Glutamatergic neuron (in vitro differentiated cells): ENCODE data around the gene GRIK4. TPM values are rescaled to one million over a fixed set of nuclear protein-coding genes. Genes with fewer than 3 reads are reported as not detected.
"Not testable (repeated sequence)": the region's sequence is repeated elsewhere in the genome, so short reads cannot be mapped to it uniquely, and the experiment has no call there.

Source experiments
- DNase-seq: peaks from one replicate; pipeline ENCODE4 v3.0.0; 2022
- H3K27ac Mint-ChIP-seq: one replicate; pipeline ENCODE4 v1.8.0; 2020; ENCODE audit warnings: mild to moderate bottlenecking, mixed read lengths, inconsistent platforms; ENCODE audit not compliant: unreplicated experiment
- H3K27me3 Mint-ChIP-seq: one replicate; pipeline ENCODE4 v1.8.0; 2020; ENCODE audit warnings: mild to moderate bottlenecking, moderate library complexity, mixed read lengths, inconsistent platforms; ENCODE audit not compliant: unreplicated experiment
- H3K36me3 Mint-ChIP-seq: one replicate; pipeline ENCODE4 v1.8.0; 2020; ENCODE audit warnings: mild to moderate bottlenecking, mixed read lengths, inconsistent platforms; ENCODE audit not compliant: unreplicated experiment
- H3K4me1 Mint-ChIP-seq: one replicate; pipeline ENCODE4 v1.8.0; 2020; ENCODE audit warnings: mild to moderate bottlenecking, low read depth, mixed read lengths, inconsistent platforms; ENCODE audit not compliant: unreplicated experiment
- H3K4me3 Mint-ChIP-seq: one replicate; pipeline ENCODE4 v1.8.0; 2020; ENCODE audit warnings: mild to moderate bottlenecking, mixed read lengths, inconsistent platforms; ENCODE audit not compliant: unreplicated experiment
- H3K9me3 Mint-ChIP-seq: one replicate; pipeline ENCODE4 v1.8.0; 2020; ENCODE audit warnings: mild to moderate bottlenecking, moderate library complexity, mixed read lengths, inconsistent platforms; ENCODE audit not compliant: unreplicated experiment
- CTCF ChIP-seq: fragments of 200-600 bp; sonication (generic); IDR thresholded peaks from one replicate; pipeline ENCODE4 v1.5.0; 2021; ENCODE audit not compliant: partially characterized antibody, unreplicated experiment
- total RNA-seq: library from RNA; stranded (reverse); fragmentation: NEBNext Ultra II Directional; extraction: Animal tissue kit (Norgen Biotek cat#: 25700); gene quantifications from one replicate; pipeline ENCODE4 v1.2.1, GENCODE V29; 2021; ENCODE audit not compliant: unreplicated experiment

The GRIK4 gene
- total RNA-seq, 1 donor from 2014 or later, result 3.6 TPM

- Mint-ChIP-seq H3K4me1 (peaks cover 37% of the 10 kb centered on the region), H3K36me3 (no peaks in the 10 kb centered on the region), H3K4me3 (no peak overlapping the region), H3K27me3 (peaks cover 3% of the 10 kb centered on the region), H3K27ac (no peak overlapping the region), H3K9me3 (peaks cover 2% of the 10 kb centered on the region)
- no peak for TF ChIP-seq CTCF
- DNase-seq, result no peak
These were observed 239.3 kb downstream of the GRIK4 start for GRCh38 chr11:120750647-120751549.

- TF ChIP-seq CTCF, result no peak
- Mint-ChIP-seq H3K4me1 (peaks cover 31% of the 10 kb centered on the region), H3K4me3 (no peak overlapping the region), H3K36me3 (no peaks in the 10 kb centered on the region), H3K9me3 (peaks cover 2% of the 10 kb centered on the region), H3K27ac (no peak overlapping the region), H3K27me3 (peaks cover 3% of the 10 kb centered on the region)
- no peak for DNase-seq
These were observed 240.0 kb downstream of the GRIK4 start for GRCh38 chr11:120751550-120751949.

- H3K4me3 Mint-ChIP-seq, result no peak overlapping the region
- no peak for DNase-seq
- H3K4me1 Mint-ChIP-seq, result peaks cover 22% of the 10 kb centered on the region
- peaks cover 2% of the 10 kb centered on the region for H3K9me3 Mint-ChIP-seq
- no peaks in the 10 kb centered on the region for H3K36me3 Mint-ChIP-seq
- peaks cover 3% of the 10 kb centered on the region for H3K27me3 Mint-ChIP-seq
- H3K27ac Mint-ChIP-seq, result no peak overlapping the region
- no peak for TF ChIP-seq CTCF
These were observed 241.1 kb downstream of the GRIK4 start for GRCh38 chr11:120752668-120753067.

GRCh38 chr11:120756931-120757330, 245.4 kb downstream of the GRIK4 start:
- no peak for TF ChIP-seq CTCF
- H3K27me3 Mint-ChIP-seq, result no peaks in the 10 kb centered on the region

GRCh38 chr11:120759046-120759445, 247.5 kb downstream of the GRIK4 start:
- Mint-ChIP-seq H3K27ac (no peak overlapping the region), H3K27me3 (no peaks in the 10 kb centered on the region), H3K4me3 (no peak overlapping the region), H3K36me3 (peaks cover 9% of the 10 kb centered on the region), H3K9me3 (no peaks in the 10 kb centered on the region), H3K4me1 (peaks cover 3% of the 10 kb centered on the region)
- no peak for TF ChIP-seq CTCF
- no peak for DNase-seq

More at GRCh38 chr11:120756931-120757330, 245.4 kb downstream of the GRIK4 start:
- H3K36me3 Mint-ChIP-seq, result no peaks in the 10 kb centered on the region
- no peaks in the 10 kb centered on the region for H3K9me3 Mint-ChIP-seq
- no peak for DNase-seq
- H3K27ac Mint-ChIP-seq, result no peak overlapping the region
- H3K4me1 Mint-ChIP-seq, result peaks cover 3% of the 10 kb centered on the region
- no peak overlapping the region for H3K4me3 Mint-ChIP-seq

- H3K36me3 Mint-ChIP-seq, result peaks cover 25% of the 10 kb centered on the region
- DNase-seq, H3K27me3 Mint-ChIP-seq, H3K4me3 Mint-ChIP-seq, H3K27ac Mint-ChIP-seq, H3K4me1 Mint-ChIP-seq, H3K9me3 Mint-ChIP-seq: not testable (repeated sequence)
These were observed 254.2 kb downstream of the GRIK4 start for GRCh38 chr11:120765710-120766109.
